ENCODE data around the gene KIAA1958. TPM values are rescaled to one million over a fixed set of nuclear protein-coding genes. Genes with fewer than 3 reads are reported as not detected.

Gene KIAA1958
- total RNA-seq, 4 donors from 2014 or later: 10.2 to 18.3 (median 10.6) TPM

GRCh38 chr9:112605963-112606699 lies 119.5 kb downstream of the KIAA1958 start:
- Histone ChIP-seq H3K27me3 (no peaks in the 10 kb centered on the region), H3K4me3 (no peak overlapping the region), H3K27ac (no peak overlapping the region), H3K36me3 (no peaks in the 10 kb centered on the region), H3K4me1 (no peaks in the 10 kb centered on the region), H3K9me3 (no peaks in the 10 kb centered on the region)
- WGBS: 91% methylated on average over 2 of the region's 2 CpGs
- no peak for DNase-seq (ENCODE audit: low spot score in 2 of 2)
- no peak for TF ChIP-seq POLR2A (IDR thresholded peaks at IDR 0.05)
- no peak for TF ChIP-seq POLR2AphosphoS5 (IDR thresholded peaks at IDR 0.05)
- TF ChIP-seq EP300 (IDR thresholded peaks at IDR 0.05): no peak
- TF ChIP-seq, protein P1, sequence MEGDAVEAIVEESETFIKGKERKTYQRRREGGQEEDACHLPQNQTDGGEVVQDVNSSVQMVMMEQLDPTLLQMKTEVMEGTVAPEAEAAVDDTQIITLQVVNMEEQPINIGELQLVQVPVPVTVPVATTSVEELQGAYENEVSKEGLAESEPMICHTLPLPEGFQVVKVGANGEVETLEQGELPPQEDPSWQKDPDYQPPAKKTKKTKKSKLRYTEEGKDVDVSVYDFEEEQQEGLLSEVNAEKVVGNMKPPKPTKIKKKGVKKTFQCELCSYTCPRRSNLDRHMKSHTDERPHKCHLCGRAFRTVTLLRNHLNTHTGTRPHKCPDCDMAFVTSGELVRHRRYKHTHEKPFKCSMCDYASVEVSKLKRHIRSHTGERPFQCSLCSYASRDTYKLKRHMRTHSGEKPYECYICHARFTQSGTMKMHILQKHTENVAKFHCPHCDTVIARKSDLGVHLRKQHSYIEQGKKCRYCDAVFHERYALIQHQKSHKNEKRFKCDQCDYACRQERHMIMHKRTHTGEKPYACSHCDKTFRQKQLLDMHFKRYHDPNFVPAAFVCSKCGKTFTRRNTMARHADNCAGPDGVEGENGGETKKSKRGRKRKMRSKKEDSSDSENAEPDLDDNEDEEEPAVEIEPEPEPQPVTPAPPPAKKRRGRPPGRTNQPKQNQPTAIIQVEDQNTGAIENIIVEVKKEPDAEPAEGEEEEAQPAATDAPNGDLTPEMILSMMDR (IDR thresholded peaks at IDR 0.05): no peak

- 94% methylated on average over 1 of the region's 1 CpG for WGBS
- no peak overlapping the region for H3K4me3 ChIP-seq
- no peaks in the 10 kb centered on the region for H3K9me3 ChIP-seq
- TF ChIP-seq POLR2A (IDR thresholded peaks at IDR 0.05) (no peak), POLR2AphosphoS5 (IDR thresholded peaks at IDR 0.05) (no peak), EP300 (IDR thresholded peaks at IDR 0.05) (no peak)
- TF ChIP-seq, protein P1 (IDR thresholded peaks at IDR 0.05): no peak
- no peak overlapping the region for H3K27ac ChIP-seq
- H3K36me3 ChIP-seq: no peaks in the 10 kb centered on the region
- H3K27me3 ChIP-seq: no peaks in the 10 kb centered on the region
- no peak for DNase-seq (ENCODE audit: low spot score in 2 of 2)
- H3K4me1 ChIP-seq: no peaks in the 10 kb centered on the region
Observed at GRCh38 chr9:112608851-112609250, 122.2 kb downstream of the KIAA1958 start.

DNA sequence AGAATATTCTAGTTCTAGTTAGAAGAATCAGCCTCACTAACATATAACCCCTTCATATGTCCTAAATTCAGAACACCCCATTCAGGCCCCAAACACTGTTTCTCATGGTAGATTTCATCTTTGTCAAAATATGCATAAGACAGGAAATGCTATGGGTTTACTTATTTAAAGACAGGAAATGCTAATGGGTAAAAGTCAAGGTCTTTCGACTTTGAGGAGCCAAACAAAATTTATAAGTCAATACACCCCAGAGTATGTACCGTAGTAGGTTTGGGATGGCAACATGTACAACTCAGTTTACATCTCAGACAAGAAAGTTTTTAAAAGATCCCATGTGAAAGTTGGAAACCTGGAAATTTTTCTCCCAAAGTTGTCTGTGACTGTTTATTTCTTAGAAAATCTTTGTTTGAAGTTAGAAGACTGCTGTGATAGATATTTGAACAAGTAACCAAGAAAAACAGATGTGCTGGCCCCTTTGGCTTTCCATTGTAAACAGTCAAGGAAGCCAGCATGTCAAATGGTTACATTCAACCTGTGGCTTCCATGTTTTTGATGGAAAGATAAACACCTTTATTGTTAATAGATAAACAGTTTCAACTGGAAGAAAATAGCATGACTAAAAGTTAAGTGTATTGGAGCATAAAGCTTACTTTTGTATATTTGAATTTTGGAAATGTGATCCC lies 129.1 kb downstream of the KIAA1958 start:
- 81% methylated on average over 2 of the region's 2 CpGs for WGBS
- Histone ChIP-seq H3K4me1 (no peaks in the 10 kb centered on the region), H3K4me3 (no peak overlapping the region), H3K36me3 (no peaks in the 10 kb centered on the region), H3K27me3 (no peaks in the 10 kb centered on the region), H3K9me3 (no peaks in the 10 kb centered on the region), H3K27ac (no peak overlapping the region)
- TF ChIP-seq, protein P1 (IDR thresholded peaks at IDR 0.05): no peak
- TF ChIP-seq EP300 (IDR thresholded peaks at IDR 0.05): no peak
- no peak for TF ChIP-seq POLR2AphosphoS5 (IDR thresholded peaks at IDR 0.05)
- no peak for TF ChIP-seq POLR2A (IDR thresholded peaks at IDR 0.05)
- no peak for DNase-seq (ENCODE audit: low spot score in 2 of 2)

GRCh38 chr9:112617371-112617770 lies 130.7 kb downstream of the KIAA1958 start:
- no peak overlapping the region for H3K4me3 ChIP-seq
- no peak for DNase-seq (ENCODE audit: low spot score in 2 of 2)
- H3K9me3 ChIP-seq: no peaks in the 10 kb centered on the region
- H3K36me3 ChIP-seq: no peaks in the 10 kb centered on the region
- no peak overlapping the region for H3K27ac ChIP-seq
- no peaks in the 10 kb centered on the region for H3K4me1 ChIP-seq
- H3K27me3 ChIP-seq: no peaks in the 10 kb centered on the region
- TF ChIP-seq POLR2A (IDR thresholded peaks at IDR 0.05): no peak
- no peak for TF ChIP-seq EP300 (IDR thresholded peaks at IDR 0.05)
- TF ChIP-seq, protein P1 (IDR thresholded peaks at IDR 0.05): no peak
- TF ChIP-seq POLR2AphosphoS5 (IDR thresholded peaks at IDR 0.05): no peak
- 93% methylated on average over 8 of the region's 8 CpGs for WGBS

- whole genome bisulfite sequencing: 94% methylated on average over 21 of the region's 21 CpGs
- Histone ChIP-seq H3K4me3 (no peak overlapping the region), H3K36me3 (no peaks in the 10 kb centered on the region), H3K9me3 (no peaks in the 10 kb centered on the region), H3K4me1 (no peaks in the 10 kb centered on the region), H3K27ac (no peak overlapping the region), H3K27me3 (no peaks in the 10 kb centered on the region)
- DNase-seq (ENCODE audit: low spot score in 2 of 2): no peak
- TF ChIP-seq POLR2A (IDR thresholded peaks at IDR 0.05) (no peak), POLR2AphosphoS5 (IDR thresholded peaks at IDR 0.05) (no peak), EP300 (IDR thresholded peaks at IDR 0.05) (no peak)
- TF ChIP-seq, protein P1 (IDR thresholded peaks at IDR 0.05): no peak
Observed at GRCh38 chr9:112618385-112619009, 131.9 kb downstream of the KIAA1958 start.

All from suprapubic skin (tissue), 4 donors.